ENCODE measurements around the gene H2BW2.
"Not testable (repeated sequence)": the region's sequence is repeated elsewhere in the genome, so short reads cannot be mapped to it uniquely, and the experiment has no call there.

The H2BW2 gene

GRCh38 chrX:104039689-104040505, at the start of gene H2BW2:
Gene H2BW2 (plus strand): TSS chrX:104039956. CDS start chrX:104039995, 39 bp downstream.
- DNase-seq (ENCODE audit: low spot score), result no peak

- DNase-seq (ENCODE audit: low spot score), result no peak
Measured at GRCh38 chrX:103999234-103999633, 40.5 kb upstream of the H2BW2 start.

GRCh38 chrX:104008831-104009230, 30.9 kb upstream of the H2BW2 start:
- no peak for DNase-seq (ENCODE audit: low spot score)

DNA sequence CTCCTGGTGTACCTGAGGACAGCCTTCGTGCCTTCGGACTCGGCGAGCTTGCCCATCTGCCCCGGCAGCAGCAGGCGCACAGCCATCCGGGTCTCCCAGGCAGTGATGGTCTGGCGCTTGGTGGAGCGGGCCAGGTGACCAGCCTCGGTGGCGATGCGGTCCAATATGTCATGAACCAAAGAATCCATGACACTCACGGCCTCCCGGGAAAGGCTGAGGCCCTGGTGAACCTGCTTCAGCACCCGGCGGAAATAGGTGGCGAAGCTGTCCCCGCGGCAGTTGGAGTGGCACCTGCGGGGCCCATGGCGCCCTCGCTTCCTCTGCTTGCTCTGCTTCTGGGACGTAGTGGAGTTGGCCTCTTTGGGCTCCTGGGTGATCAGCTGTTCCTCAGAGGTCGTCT, 26.6 kb upstream of the H2BW2 start:
- DNase-seq (ENCODE audit: low spot score), result no peak

GRCh38 chrX:104013606-104014005, 26.1 kb upstream of the H2BW2 start, which contains the start of gene H2BW1:
Gene H2BW1 (minus strand): TSS chrX:104013708. CDS start chrX:104013576, 132 bp downstream.
- no peak for DNase-seq (ENCODE audit: low spot score)

DNA sequence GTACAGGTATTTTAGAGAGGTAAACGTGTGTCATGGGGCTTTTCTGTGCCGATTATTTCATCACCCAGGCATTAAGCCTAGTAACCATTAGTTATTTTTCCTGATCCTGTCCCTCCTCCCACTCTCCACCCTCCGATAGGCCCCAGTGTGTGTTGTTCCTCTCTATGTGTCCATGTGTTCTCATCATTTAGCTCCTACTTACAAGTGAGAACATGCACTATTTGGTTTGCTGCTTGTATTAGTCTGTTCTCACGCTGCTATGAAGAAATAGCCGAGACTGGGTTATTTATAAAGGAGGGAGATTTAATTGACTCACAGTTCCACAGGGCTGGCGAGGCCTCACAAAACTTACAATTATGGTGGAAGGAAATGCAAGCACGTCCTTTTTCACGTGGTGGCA, 24.2 kb upstream of the H2BW2 start:
- DNase-seq (ENCODE audit: low spot score), result not testable (repeated sequence)

GRCh38 chrX:104018126-104018525, 21.6 kb upstream of the H2BW2 start:
- DNase-seq (ENCODE audit: low spot score), result no peak

DNA sequence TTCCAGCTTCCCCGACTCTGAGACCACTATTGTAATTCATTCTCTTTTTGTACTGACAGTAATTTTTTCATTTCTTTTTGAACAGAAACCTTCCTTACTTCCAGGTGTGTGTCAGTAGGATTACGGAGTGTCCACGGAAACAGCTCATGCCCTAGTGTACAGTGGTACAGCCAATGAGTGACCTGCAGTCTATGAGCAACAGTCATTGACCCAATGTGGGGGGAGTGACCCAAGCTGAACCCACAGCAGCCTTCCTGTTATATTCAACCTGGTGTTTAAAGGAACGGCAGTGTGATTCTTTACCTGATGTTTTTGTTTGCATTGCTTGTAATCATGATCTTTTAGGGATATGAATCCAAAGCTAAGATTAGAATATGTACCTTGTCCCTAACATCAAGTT, 1.2 kb downstream of the H2BW2 start:
- DNase-seq (ENCODE audit: low spot score), result no peak

DNA sequence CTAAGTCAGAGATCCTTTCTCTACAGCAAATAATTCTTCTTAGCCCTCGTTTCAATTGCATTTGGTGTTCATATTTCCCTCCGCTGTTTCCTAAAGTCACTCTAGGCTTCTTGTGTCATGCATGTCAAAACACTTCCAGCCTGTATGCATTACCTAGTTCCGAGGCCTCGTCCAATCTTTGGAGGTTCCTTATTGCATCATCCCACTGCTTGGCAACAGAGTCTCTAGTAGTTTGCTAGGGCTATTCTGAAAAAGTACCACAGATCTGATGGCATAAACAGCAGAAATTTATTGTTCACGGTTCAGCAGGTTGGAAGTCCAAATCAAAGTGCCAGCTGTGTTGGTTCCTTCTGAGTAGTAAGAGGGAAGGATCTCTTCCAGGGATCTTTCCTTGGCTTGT, 5.9 kb downstream of the H2BW2 start:
- no peak for DNase-seq (ENCODE audit: low spot score)

DNA sequence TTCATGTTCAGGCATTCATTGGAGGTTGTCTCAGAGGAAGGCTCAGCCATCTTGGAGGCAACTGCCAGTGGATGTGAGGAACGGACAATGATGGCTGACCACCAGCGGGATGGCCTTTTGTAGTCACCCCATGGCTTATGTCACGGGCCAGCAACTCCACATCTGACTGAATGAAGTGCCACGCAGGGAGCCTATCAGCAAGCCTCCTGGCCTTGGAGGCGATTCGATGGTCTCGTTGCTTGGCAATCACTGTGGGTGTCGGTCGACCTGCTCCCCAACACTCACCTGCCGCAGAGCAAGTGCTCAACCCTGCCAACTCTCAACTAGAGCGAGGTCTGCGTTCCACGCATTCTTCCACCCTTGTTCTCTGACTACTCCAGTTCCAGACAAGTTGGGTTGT, 7.4 kb downstream of the H2BW2 start:
- no peak for DNase-seq (ENCODE audit: low spot score)

- DNase-seq (ENCODE audit: low spot score), result not testable (repeated sequence)
Measured at GRCh38 chrX:104054956-104055355, 15.2 kb downstream of the H2BW2 start.

DNA sequence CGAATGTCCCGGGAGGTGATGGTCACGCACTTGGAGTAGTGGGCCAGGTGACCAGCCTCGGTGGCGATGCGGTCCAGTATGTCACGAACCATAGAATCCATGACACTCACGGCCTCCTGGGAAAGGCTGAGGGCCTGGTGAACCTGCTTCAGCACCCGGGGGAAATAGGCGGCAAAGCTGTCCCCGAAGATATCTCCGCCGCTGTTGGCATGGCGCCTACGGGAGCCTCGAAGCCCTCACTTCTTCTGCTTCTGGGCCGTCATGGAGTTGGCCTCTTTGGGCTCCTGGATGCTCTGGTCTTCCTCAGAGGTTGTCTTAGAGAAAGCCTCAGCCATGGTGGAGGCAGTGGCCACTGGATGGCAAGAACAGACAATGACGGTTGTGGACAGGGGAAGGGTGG, 22.9 kb downstream of the H2BW2 start:
- not testable (repeated sequence) for DNase-seq (ENCODE audit: low spot score)

DNA sequence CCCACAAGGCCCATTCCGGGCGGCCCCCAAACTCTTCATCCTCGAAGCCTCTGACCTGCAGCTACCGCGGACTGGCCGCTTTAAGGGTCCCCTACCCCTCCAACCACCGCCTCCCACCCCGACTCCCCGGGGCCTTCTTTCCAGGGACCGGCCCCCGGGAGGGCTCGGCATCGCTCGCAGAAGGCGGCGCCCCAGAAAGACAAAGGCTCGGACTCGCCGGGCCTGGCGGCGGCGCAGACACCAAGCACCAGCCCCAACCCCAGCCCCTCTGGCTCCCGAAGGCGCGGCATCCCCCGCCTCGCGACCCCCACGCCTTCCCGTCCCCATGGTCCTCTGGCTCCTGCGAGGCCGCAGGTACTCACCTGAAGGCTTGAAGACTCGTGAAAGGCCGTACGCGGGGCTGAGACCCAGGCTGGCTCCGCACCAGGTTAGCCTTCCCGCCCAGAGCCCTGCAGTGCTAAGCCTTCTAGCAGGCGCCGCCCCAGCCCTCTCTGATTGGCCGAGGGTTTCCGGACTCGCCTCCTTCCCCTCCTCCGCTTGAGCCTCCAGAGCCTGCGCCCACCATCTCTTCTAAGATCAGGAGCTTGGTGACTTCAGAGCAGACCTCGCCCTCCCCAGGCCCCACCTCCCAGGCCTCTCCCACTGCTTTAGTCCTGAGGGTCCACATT, 36.2 kb downstream of the H2BW2 start, which contains the start of gene TMSB15C:
TMSB15C (minus strand) TSS at position 459 of the 668 bp plus-strand sequence.
- not testable (repeated sequence) for DNase-seq (ENCODE audit: low spot score)

GRCh38 chrX:104077854-104078253, 38.1 kb downstream of the H2BW2 start:
- DNase-seq (ENCODE audit: low spot score), result not testable (repeated sequence)

GRCh38 chrX:104084063-104084462, 44.3 kb downstream of the H2BW2 start:
- no peak for DNase-seq (ENCODE audit: low spot score)

- DNase-seq (ENCODE audit: low spot score), result no peak
Measured at GRCh38 chrX:104084534-104085277, 45.0 kb downstream of the H2BW2 start.

DNA sequence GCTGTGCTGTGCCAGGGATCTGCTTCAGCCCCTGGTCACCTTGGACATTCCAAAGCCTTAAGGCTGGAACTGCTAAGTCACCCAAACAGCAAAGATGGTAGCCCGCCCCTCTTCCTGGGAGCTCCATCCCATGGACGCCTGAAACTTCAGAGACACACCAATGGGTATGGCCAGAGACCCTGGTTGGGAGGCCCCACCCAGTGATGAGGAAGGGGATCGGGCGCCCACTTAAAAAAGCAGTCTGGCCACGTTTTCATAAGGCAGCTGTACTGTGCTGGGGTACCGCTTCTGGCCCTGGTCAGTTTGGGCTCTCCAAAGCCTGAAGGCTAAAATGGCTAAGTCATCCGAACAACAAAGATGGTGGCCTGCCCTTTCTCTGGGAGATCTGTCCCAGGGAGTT, 45.7 kb downstream of the H2BW2 start:
- DNase-seq (ENCODE audit: low spot score), result no peak

- no peak for DNase-seq (ENCODE audit: low spot score)
Measured at GRCh38 chrX:104085919-104086318, 46.2 kb downstream of the H2BW2 start.

Measured in ecto neural progenitor cell (in vitro differentiated cells).